ENCODE measurements around the gene DBN1. TPM values are rescaled to one million over a fixed set of nuclear protein-coding genes. Genes with fewer than 3 reads are reported as not detected.

DBN1 gene
- total RNA-seq, 2 experiments from 2014 or later: 101 to 105 TPM

DNA sequence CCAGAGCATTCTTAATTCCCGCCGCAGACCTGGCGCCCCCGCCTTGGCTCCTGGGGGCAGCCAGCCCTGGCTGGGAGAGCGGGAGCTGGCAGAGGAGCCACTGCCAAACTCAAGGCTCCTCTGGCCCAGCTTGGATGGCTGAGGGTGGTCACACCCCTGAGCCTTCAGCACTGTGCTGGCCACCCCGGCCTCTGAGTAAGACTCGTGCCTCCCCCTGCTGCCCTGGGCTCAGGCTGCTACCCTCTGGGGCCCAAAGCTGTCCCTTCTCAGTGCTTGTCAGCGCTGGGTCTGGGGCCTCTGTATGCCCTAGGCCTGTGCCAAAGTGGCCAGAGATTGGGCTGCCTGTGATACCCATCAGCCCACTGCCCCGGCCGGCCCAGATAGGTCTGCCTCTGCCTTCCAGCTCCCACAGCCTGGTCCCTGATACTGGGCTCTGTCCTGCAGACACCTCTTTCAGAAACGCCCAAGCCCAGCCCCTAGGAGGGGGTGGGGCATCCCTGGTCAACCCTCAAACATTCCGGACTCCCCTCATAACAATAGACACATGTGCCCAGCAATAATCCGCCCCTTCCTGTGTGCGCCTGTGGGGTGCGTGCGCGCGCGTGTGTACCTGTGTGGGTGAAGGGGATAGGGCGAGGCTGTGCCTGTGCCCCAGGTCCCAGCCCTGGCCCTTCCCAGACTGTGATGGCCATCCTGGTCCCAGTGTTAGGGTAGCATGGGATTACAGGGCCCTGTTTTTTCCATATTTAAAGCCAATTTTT, 31.2 kb downstream of the DBN1 start:
- ChIA-PET CTCF (interaction anchor here (1.1 to 17.9 kb wide), 5 partner anchors 10 to 72 kb away, joined by 3 to 415 read pairs (median 102); partner anchors contain the start of genes F12 and PFN3), POLR2A (interaction anchor here (1.0 to 20.7 kb wide), 8 partner anchors 13 to 130 kb away, joined by 3 to 606 read pairs (median 5); partner anchors contain the start of genes F12, GRK6, MXD3 and PFN3)
- TF ChIP-seq, protein P1, sequence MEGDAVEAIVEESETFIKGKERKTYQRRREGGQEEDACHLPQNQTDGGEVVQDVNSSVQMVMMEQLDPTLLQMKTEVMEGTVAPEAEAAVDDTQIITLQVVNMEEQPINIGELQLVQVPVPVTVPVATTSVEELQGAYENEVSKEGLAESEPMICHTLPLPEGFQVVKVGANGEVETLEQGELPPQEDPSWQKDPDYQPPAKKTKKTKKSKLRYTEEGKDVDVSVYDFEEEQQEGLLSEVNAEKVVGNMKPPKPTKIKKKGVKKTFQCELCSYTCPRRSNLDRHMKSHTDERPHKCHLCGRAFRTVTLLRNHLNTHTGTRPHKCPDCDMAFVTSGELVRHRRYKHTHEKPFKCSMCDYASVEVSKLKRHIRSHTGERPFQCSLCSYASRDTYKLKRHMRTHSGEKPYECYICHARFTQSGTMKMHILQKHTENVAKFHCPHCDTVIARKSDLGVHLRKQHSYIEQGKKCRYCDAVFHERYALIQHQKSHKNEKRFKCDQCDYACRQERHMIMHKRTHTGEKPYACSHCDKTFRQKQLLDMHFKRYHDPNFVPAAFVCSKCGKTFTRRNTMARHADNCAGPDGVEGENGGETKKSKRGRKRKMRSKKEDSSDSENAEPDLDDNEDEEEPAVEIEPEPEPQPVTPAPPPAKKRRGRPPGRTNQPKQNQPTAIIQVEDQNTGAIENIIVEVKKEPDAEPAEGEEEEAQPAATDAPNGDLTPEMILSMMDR (IDR thresholded peaks at IDR 0.05): no peak
- Mint-ChIP-seq H3K27ac (peak overlapping the region; percentile 72), H3K9me3 (no peaks in the 10 kb centered on the region), H3K36me3 (ENCODE audit: low read depth) (peaks cover 40% of the 10 kb centered on the region), H3K27me3 (no peaks in the 10 kb centered on the region), H3K4me1 (ENCODE audit: low read depth) (peaks cover 58% of the 10 kb centered on the region), H3K4me3 (no peak overlapping the region)
- intact Hi-C loops (cut with micrococcal nuclease): no loop called here
- ATAC-seq (no peak), DNase-seq (no peak)

DNA sequence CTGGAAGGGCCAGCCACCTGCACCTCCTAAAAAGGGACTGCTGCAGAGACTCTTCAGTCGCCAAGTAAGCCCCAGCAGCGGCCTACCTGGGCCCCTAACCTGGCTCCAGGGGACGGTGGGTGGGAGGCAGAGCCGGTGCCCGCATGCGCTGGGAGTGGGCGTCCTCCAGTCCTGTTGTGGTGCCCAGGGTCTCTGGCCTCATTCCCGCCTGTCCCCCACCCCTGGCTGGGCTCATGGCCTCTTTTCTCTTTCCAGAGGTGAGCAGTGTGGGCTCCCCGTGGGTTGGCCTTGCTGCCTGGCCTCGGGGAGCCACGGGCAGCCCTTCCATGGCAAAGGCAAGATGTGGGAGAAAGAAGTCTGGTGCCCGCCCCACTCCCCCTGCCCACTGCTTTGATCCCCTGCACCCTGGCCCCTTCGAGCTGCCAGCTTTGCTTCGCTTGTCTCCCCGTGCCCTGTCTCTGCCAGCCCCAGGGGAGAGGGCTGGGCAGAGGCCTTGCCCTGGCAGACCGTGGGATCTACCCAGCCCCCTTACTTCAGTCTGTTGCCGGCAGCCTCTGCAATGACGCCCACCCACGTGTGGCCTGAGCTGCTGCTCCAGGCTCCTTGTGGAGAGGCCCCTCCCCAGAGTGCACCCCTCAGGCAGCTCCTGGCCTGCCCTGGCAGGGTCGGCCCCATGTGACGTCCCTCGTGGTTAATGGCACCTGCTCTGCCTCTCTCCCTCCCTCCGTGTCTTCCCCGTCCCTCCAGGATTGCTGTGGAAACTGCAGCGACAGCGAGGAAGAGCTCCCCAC, 32.2 kb downstream of the DBN1 start:
- TF ChIP-seq, protein P1 (IDR thresholded peaks at IDR 0.05): no peak
- H3K4me1 Mint-ChIP-seq (ENCODE audit: low read depth): peaks cover 63% of the 10 kb centered on the region
- POLR2A ChIA-PET: interaction anchor here (1.0 to 20.7 kb wide), 9 partner anchors 8 to 48 kb away, joined by 3 to 606 read pairs (median 6); partner anchors contain the start of genes GRK6, PFN3 and PRR7
- H3K9me3 Mint-ChIP-seq: no peaks in the 10 kb centered on the region
- H3K4me3 Mint-ChIP-seq: no peak overlapping the region
- ATAC-seq: no peak
- no peak for DNase-seq
- intact Hi-C loops (cut with micrococcal nuclease): no loop called here
- no peaks in the 10 kb centered on the region for H3K27me3 Mint-ChIP-seq
- peak overlapping the region; percentile 87 for H3K27ac Mint-ChIP-seq
- CTCF ChIA-PET: interaction anchor here (1.1 to 17.9 kb wide), 7 partner anchors 9 to 71 kb away, joined by 3 to 415 read pairs (median 7); partner anchors contain the start of genes F12 and PFN3
- H3K36me3 Mint-ChIP-seq (ENCODE audit: low read depth): peaks cover 50% of the 10 kb centered on the region

DNA sequence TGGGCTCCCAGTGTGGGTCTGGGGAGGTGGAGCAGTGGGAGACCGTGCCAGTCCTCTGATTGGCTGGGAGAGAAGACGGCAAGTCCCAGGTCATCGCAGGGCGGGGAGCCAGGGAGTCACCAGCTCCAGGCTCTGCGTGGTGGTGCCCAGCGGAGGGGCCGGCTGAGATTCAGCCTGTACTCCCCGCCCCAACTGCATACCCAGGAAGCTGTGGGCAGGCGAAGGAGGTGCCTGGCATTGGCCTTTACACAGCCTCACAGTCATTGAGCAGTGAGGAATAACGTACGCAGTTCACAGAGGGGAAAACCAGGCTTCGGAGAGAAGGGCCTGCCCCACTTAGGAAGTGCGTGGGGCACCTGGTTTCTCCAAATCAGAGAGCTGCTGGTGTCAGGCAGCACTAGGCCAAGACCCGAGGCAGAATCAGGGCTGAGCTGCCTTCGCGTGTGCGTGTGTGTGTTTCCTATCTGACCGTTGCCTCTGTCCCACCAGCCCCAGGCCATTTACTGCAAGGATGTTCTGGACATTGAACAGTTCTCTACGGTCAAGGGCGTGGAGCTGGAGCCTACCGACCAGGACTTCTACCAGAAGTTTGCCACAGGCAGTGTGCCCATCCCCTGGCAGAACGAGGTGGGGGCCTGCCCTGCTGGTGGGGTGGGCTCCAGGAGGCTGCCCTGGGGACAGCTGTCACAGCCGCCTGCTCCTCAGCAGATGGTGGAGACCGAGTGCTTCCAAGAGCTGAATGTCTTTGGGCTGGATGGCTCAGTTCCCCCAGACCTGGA, 33.0 kb downstream of the DBN1 start:
- TF ChIP-seq, protein P1 (IDR thresholded peaks at IDR 0.05): no peak
- ChIA-PET CTCF (interaction anchor here (1.0 to 17.9 kb wide), 6 partner anchors 10 to 130 kb away, joined by 4 to 415 read pairs (median 8); partner anchors contain the start of genes F12 and PFN3), POLR2A (interaction anchor here (1.4 to 20.7 kb wide), 8 partner anchors 8 to 37 kb away, joined by 4 to 606 read pairs (median 30); partner anchors contain the start of genes GRK6, PFN3 and PRR7)
- intact Hi-C loops (cut with micrococcal nuclease): no loop called here
- peaks cover 57% of the 10 kb centered on the region for H3K4me1 Mint-ChIP-seq (ENCODE audit: low read depth)
- H3K9me3 Mint-ChIP-seq: no peaks in the 10 kb centered on the region
- peak overlapping the region; percentile 87 for H3K27ac Mint-ChIP-seq
- H3K4me3 Mint-ChIP-seq: peak overlapping the region; percentile 10
- ATAC-seq (peak; percentile 72), DNase-seq (peak; percentile 71)
- H3K27me3 Mint-ChIP-seq: no peaks in the 10 kb centered on the region
- H3K36me3 Mint-ChIP-seq (ENCODE audit: low read depth): peaks cover 56% of the 10 kb centered on the region

DNA sequence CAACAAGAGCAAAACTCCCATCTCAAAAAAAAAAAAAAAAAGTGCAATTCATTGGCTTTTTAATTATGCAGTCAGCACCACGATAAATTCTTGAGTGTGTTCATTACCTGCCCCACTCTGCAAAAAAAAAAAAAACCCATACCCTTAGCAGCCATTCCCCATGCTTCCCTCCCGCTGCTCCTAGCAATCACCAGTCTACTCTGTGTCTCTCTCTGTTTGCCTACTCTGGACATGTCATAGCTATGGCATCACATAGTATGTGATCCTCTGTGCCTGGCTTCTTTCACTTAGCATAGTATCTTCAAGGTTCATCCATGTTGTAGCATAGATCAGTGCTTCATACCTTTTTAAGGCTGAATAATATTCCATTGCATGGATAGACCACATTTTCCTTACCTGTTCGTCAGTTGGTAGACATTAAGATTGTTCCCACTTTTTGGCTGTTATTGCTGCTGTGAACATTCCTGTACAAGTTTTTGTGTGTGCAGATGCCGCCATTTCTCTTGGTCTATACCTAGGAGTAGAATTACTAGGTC, 33.8 kb downstream of the DBN1 start:
- ATAC-seq (no peak), DNase-seq (no peak)
- peak overlapping the region; percentile 87 for H3K27ac Mint-ChIP-seq
- no peaks in the 10 kb centered on the region for H3K9me3 Mint-ChIP-seq
- no peak overlapping the region for H3K4me3 Mint-ChIP-seq
- ChIA-PET POLR2A (interaction anchor here (1.0 to 20.7 kb wide), 8 partner anchors 9 to 38 kb away, joined by 3 to 606 read pairs (median 30); partner anchors contain the start of genes GRK6, PFN3 and PRR7), CTCF (interaction anchor here (1.0 to 17.9 kb wide), 6 partner anchors 13 to 129 kb away, joined by 3 to 415 read pairs (median 6); partner anchors contain the start of genes F12, GRK6 and PFN3)
- H3K36me3 Mint-ChIP-seq (ENCODE audit: low read depth): peaks cover 61% of the 10 kb centered on the region
- H3K27me3 Mint-ChIP-seq: no peaks in the 10 kb centered on the region
- peaks cover 54% of the 10 kb centered on the region for H3K4me1 Mint-ChIP-seq (ENCODE audit: low read depth)
- intact Hi-C loops (cut with micrococcal nuclease): no loop called here
- TF ChIP-seq, protein P1 (IDR thresholded peaks at IDR 0.05): no peak

All from activated CD8-positive, alpha-beta T cell treated with anti-CD3 and anti-CD28 coated beads for 36 hours (primary cell).